ENCODE results near the gene XRCC6.

Gene XRCC6

GRCh38 chr22:41578114-41578513 lies 43.0 kb upstream of the XRCC6 start:
- H3K27me3 ChIP-seq (ENCODE audit: insufficient read depth, low read length, poor library complexity, severe bottlenecking) = no peaks in the 10 kb centered on the region
- H3F3A ChIP-seq (ENCODE audit: low read depth) = no peaks in the 10 kb centered on the region
- H4K20me1 ChIP-seq (ENCODE audit: insufficient read depth, low read length, poor library complexity, severe bottlenecking) = no peaks in the 10 kb centered on the region
- H2AFZ ChIP-seq (ENCODE audit: low read length) = no peak overlapping the region
- no peak for TF ChIP-seq EZH2phosphoT487 (IDR thresholded peaks at IDR 0.05; ENCODE audit: borderline replicate concordance)
- TF ChIP-seq CTCF (conservative IDR thresholded peaks at IDR 0.05; ENCODE audit: low read length) = no peak
- H3K9me2 ChIP-seq (replicated peaks; ENCODE audit: low read depth, low read length) = no peaks in the 10 kb centered on the region
- H3K79me2 ChIP-seq (ENCODE audit: insufficient read depth, low read length) = no peaks in the 10 kb centered on the region
- no peak overlapping the region for H3K4me2 ChIP-seq (ENCODE audit: low read depth, low read length, poor library complexity, severe bottlenecking)
- H3K9me3 ChIP-seq (ENCODE audit: insufficient read depth, low read depth, low read length) = no peaks in the 10 kb centered on the region
- H3K36me3 ChIP-seq (ENCODE audit: insufficient read depth, low read length) = no peaks in the 10 kb centered on the region
- H3K4me1 ChIP-seq (ENCODE audit: insufficient read depth, low read length, poor library complexity, severe bottlenecking) = no peaks in the 10 kb centered on the region
- no peak overlapping the region for H3K4me3 ChIP-seq (ENCODE audit: low read length, poor library complexity, severe bottlenecking)
- H3K9ac ChIP-seq (ENCODE audit: low read depth, low read length, poor library complexity, severe bottlenecking) = no peak overlapping the region

- Histone ChIP-seq H3K4me1 (ENCODE audit: insufficient read depth, low read length, poor library complexity, severe bottlenecking) (no peaks in the 10 kb centered on the region), H3K27me3 (ENCODE audit: insufficient read depth, low read length, poor library complexity, severe bottlenecking) (no peaks in the 10 kb centered on the region), H3F3A (ENCODE audit: low read depth) (no peaks in the 10 kb centered on the region), H3K4me2 (ENCODE audit: low read depth, low read length, poor library complexity, severe bottlenecking) (no peak overlapping the region), H3K36me3 (ENCODE audit: insufficient read depth, low read length) (no peaks in the 10 kb centered on the region), H3K79me2 (ENCODE audit: insufficient read depth, low read length) (no peaks in the 10 kb centered on the region), H3K4me3 (ENCODE audit: low read length, poor library complexity, severe bottlenecking) (no peak overlapping the region), H2AFZ (ENCODE audit: low read length) (no peak overlapping the region), H4K20me1 (ENCODE audit: insufficient read depth, low read length, poor library complexity, severe bottlenecking) (no peaks in the 10 kb centered on the region), H3K9ac (ENCODE audit: low read depth, low read length, poor library complexity, severe bottlenecking) (no peak overlapping the region), H3K9me2 (replicated peaks; ENCODE audit: low read depth, low read length) (no peaks in the 10 kb centered on the region), H3K9me3 (ENCODE audit: insufficient read depth, low read depth, low read length) (no peaks in the 10 kb centered on the region)
- TF ChIP-seq CTCF (conservative IDR thresholded peaks at IDR 0.05; ENCODE audit: low read length) (no peak), EZH2phosphoT487 (IDR thresholded peaks at IDR 0.05; ENCODE audit: borderline replicate concordance) (no peak)
These were observed 42.3 kb upstream of the XRCC6 start for GRCh38 chr22:41578818-41579217.

- Histone ChIP-seq H3F3A (ENCODE audit: low read depth) (no peaks in the 10 kb centered on the region), H3K79me2 (ENCODE audit: insufficient read depth, low read length) (no peaks in the 10 kb centered on the region), H4K20me1 (ENCODE audit: insufficient read depth, low read length, poor library complexity, severe bottlenecking) (no peaks in the 10 kb centered on the region), H3K27me3 (ENCODE audit: insufficient read depth, low read length, poor library complexity, severe bottlenecking) (no peaks in the 10 kb centered on the region), H3K4me3 (ENCODE audit: low read length, poor library complexity, severe bottlenecking) (no peak overlapping the region), H3K9me3 (ENCODE audit: insufficient read depth, low read depth, low read length) (no peaks in the 10 kb centered on the region), H3K36me3 (ENCODE audit: insufficient read depth, low read length) (no peaks in the 10 kb centered on the region), H2AFZ (ENCODE audit: low read length) (no peak overlapping the region), H3K4me2 (ENCODE audit: low read depth, low read length, poor library complexity, severe bottlenecking) (no peak overlapping the region), H3K9ac (ENCODE audit: low read depth, low read length, poor library complexity, severe bottlenecking) (no peak overlapping the region), H3K9me2 (replicated peaks; ENCODE audit: low read depth, low read length) (no peaks in the 10 kb centered on the region), H3K4me1 (ENCODE audit: insufficient read depth, low read length, poor library complexity, severe bottlenecking) (no peaks in the 10 kb centered on the region)
- TF ChIP-seq EZH2phosphoT487 (IDR thresholded peaks at IDR 0.05; ENCODE audit: borderline replicate concordance) = no peak
- TF ChIP-seq CTCF (conservative IDR thresholded peaks at IDR 0.05; ENCODE audit: low read length) = no peak
These were observed 41.6 kb upstream of the XRCC6 start for GRCh38 chr22:41579297-41579996.

All from Loucy (cell line).